BJ (cell line): ENCODE measurements around the gene HINFP. TPM values are rescaled to one million over a fixed set of nuclear protein-coding genes. Genes with fewer than 3 reads are reported as not detected.

Source experiments
- CTCF ChIA-PET: fragments of 350-600 bp; formaldehyde crosslinking; extraction: SDS; loops from one replicate; lab custom pipeline; 2021; ENCODE audit warnings: antibody characterized with exemption, inconsistent platforms; lab: Yijun Ruan, JAX
- POLR2A ChIA-PET: fragments of 300-600 bp; sonication (Branson Sonifier 250); formaldehyde crosslinking; extraction: SDS; loops from one replicate; lab custom pipeline; 2021; ENCODE audit warnings: antibody characterized with exemption; lab: Charles Lee
- DNase-seq: peaks from one replicate; pipeline ENCODE4 v3.0.0-alpha.2; 2011; ENCODE audit warnings: low read depth
- H3K27me3 ChIP-seq: 2 replicates; pipeline ENCODE4 v1.6.0; 2011; ENCODE audit warnings: low read length; ENCODE audit not compliant: control insufficient read depth, insufficient read depth
- H3K36me3 ChIP-seq: 2 replicates; pipeline ENCODE4 v1.5.1; 2011; ENCODE audit warnings: low read length; ENCODE audit not compliant: control insufficient read depth, insufficient read depth
- H3K4me3 ChIP-seq: 2 replicates; pipeline ENCODE4 v1.5.1; 2011; ENCODE audit warnings: low read depth, mild to moderate bottlenecking, control low read depth, low read length
- CTCF ChIP-seq: IDR thresholded peaks from 2 replicates; pipeline ENCODE4 v1.5.1; 2011; ENCODE audit warnings: low read depth, mild to moderate bottlenecking, control low read depth, inconsistent platforms, low read length, moderate library complexity; ENCODE audit not compliant: insufficient read depth
- polyA plus RNA-seq: library from polyadenylated mRNA; depleted of rRNA; stranded (reverse); fragments of >200 nt; gene quantifications from 2 replicates; pipeline ENCODE4 v1.2.3, GENCODE V29; 2011

HINFP gene
- polyA plus RNA-seq, 1 experiment, result 27.3 TPM

- CTCF ChIA-PET, result interaction anchor here (1.1 to 3.2 kb wide), 4 partner anchors 10 to 97 kb away, joined by 3 to 11 read pairs (median 4); partner anchors contain the start of gene CBL
- peaks cover 23% of the 10 kb centered on the region for H3K36me3 ChIP-seq
- TF ChIP-seq CTCF, result no peak
- DNase-seq, result no peak
- no peaks in the 10 kb centered on the region for H3K27me3 ChIP-seq
- POLR2A ChIA-PET, result no interaction called here
- H3K4me3 ChIP-seq, result no peak overlapping the region
Measured at GRCh38 chr11:119109843-119110242, 11.5 kb upstream of the HINFP start.

- Histone ChIP-seq H3K36me3 (peaks cover 23% of the 10 kb centered on the region), H3K27me3 (no peaks in the 10 kb centered on the region), H3K4me3 (no peak overlapping the region)
- DNase-seq, result no peak
- POLR2A ChIA-PET, result no interaction called here
- CTCF ChIA-PET, result interaction anchor here (1.2 to 3.2 kb wide), 2 partner anchors 9 to 96 kb away, joined by 4 to 11 read pairs; partner anchors contain the start of gene CBL
- no peak for TF ChIP-seq CTCF
Measured at GRCh38 chr11:119110439-119110838, 10.9 kb upstream of the HINFP start.

- no peak for DNase-seq
- Histone ChIP-seq H3K36me3 (peaks cover 25% of the 10 kb centered on the region), H3K4me3 (no peak overlapping the region), H3K27me3 (no peaks in the 10 kb centered on the region)
- POLR2A ChIA-PET, result no interaction called here
- CTCF ChIA-PET, result interaction anchor here (1.0 to 3.2 kb wide), 4 partner anchors 8 to 23 kb away, joined by 3 to 11 read pairs (median 3); a partner anchor contains a TSS
- TF ChIP-seq CTCF, result no peak
Measured at GRCh38 chr11:119111361-119111925, 9.9 kb upstream of the HINFP start.

GRCh38 chr11:119112314-119113020 lies 8.9 kb upstream of the HINFP start:
- H3K36me3 ChIP-seq, result peaks cover 25% of the 10 kb centered on the region
- DNase-seq, result no peak
- H3K4me3 ChIP-seq, result no peak overlapping the region
- ChIA-PET POLR2A (interaction anchor here (0.6 kb wide), 1 partner anchor 18 kb away, joined by 3 read pairs; no protein-coding TSS in a partner anchor), CTCF (interaction anchor here (1.0 to 3.2 kb wide), 3 partner anchors 7 to 209 kb away, joined by 3 to 11 read pairs (median 3); no protein-coding TSS in a partner anchor)
- TF ChIP-seq CTCF, result no peak
- H3K27me3 ChIP-seq, result no peaks in the 10 kb centered on the region

- Histone ChIP-seq H3K4me3 (no peak overlapping the region), H3K27me3 (no peaks in the 10 kb centered on the region), H3K36me3 (peaks cover 25% of the 10 kb centered on the region)
- no peak for TF ChIP-seq CTCF
- ChIA-PET POLR2A (no interaction called here), CTCF (no interaction called here)
- DNase-seq, result no peak
Measured at GRCh38 chr11:119113716-119114115, 7.7 kb upstream of the HINFP start.
